Activated T-cell treated with anti-CD3 and anti-CD28 coated beads, Interleukin-2, amount 50 U/mL, for 24 hours (primary cell): ENCODE measurements around the gene TRAPPC2L.
A peak's percentile ranks its signal among the peaks of the same experiment; 100 is the strongest.

Experiments used
- DNase-seq: peaks from one replicate; pipeline ENCODE4 v3.0.0-alpha.2; 2020
- H3K27ac Mint-ChIP-seq: 2 replicates; pipeline ENCODE4 v1.8.0; 2020; ENCODE audit warnings: mild to moderate bottlenecking, mixed read lengths
- H3K27me3 Mint-ChIP-seq: 2 replicates; pipeline ENCODE4 v1.8.0; 2020; ENCODE audit warnings: mixed read lengths
- H3K36me3 Mint-ChIP-seq: 2 replicates; pipeline ENCODE4 v1.8.0; 2020; ENCODE audit warnings: low read depth, mixed read lengths
- H3K4me1 Mint-ChIP-seq: 2 replicates; pipeline ENCODE4 v1.8.0; 2020; ENCODE audit warnings: low read depth, mixed read lengths
- H3K4me3 Mint-ChIP-seq: 2 replicates; pipeline ENCODE4 v1.8.0; 2020; ENCODE audit warnings: mild to moderate bottlenecking, moderate library complexity, mixed read lengths
- H3K9me3 Mint-ChIP-seq: 2 replicates; pipeline ENCODE4 v1.8.0; 2020; ENCODE audit warnings: mixed read lengths

TRAPPC2L gene

DNA sequence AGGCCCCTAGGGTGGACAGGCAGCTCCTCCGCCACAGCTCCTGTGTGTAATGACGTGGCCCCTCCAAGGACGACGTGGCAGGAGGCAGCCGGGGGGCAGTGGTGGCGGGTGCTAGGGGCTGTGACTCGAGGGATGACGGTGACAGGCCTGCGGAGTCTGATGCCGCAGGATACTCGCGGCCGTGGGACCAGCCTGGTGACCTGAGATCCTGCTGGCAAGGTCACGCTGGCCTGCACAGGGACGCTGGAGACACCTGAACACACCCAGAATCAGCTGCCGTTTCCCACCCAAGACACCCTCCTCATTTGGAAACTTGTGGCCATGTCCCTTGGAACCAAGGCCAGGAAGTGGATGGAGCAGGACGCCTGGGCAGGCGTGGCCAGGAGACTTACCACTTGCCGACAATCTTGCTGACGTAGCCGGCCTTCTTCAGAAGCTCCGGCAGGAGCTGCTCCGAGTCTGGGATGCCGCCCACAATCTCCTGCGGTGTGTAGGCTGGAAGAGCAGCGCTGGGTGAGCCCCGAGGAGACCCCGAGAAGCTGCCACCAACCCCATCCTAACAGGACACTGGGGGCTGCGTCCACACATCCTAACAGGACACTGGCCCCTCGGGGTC is 16.2 kb upstream of the TRAPPC2L start:
- Mint-ChIP-seq H3K4me3 (no peak overlapping the region), H3K27me3 (no peaks in the 10 kb centered on the region), H3K4me1 (no peaks in the 10 kb centered on the region), H3K9me3 (no peaks in the 10 kb centered on the region), H3K36me3 (peaks cover 17% of the 10 kb centered on the region), H3K27ac (no peak overlapping the region)
- no peak for DNase-seq

DNA sequence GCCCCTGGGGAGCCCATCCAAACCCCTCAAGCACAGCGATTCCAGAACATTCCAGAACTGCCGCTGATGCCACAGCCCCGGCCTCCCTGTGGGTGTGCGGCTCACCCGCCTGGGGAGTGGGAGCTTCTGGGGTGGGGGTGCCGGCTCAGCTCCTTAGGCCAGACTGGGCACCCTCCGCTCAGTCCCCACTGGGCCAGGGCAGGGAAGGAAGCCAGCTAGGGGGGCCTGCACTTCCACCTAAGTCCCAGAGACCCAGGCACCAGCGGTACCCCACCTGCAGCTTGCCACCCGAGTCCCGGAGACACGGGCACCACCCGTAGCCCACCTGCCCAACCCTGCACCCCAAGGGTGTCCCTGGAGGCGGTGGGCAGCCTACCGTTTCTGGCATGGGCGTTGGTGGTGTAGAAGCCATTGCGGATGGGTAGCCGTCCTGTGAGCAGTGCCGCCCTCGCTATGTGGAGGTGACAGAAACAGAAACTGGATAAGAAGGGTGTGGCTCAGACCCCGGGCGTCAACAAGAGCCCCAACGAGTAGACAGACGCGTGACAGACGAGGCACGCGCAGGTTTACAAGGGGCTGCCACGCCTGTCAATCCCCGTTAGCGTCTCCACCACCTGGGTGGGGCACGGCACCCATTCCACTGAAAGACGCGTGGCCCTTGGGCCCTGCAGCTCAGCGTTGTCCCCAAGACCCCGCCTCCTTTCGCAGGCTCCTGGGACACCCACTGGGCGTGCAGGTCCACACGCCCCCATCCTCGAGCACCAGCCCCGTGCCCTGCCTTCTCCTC is 15.2 kb upstream of the TRAPPC2L start:
- peaks cover 17% of the 10 kb centered on the region for H3K36me3 Mint-ChIP-seq
- H3K27me3 Mint-ChIP-seq, result no peaks in the 10 kb centered on the region
- no peak overlapping the region for H3K27ac Mint-ChIP-seq
- H3K4me1 Mint-ChIP-seq, result no peaks in the 10 kb centered on the region
- DNase-seq, result no peak
- H3K9me3 Mint-ChIP-seq, result no peaks in the 10 kb centered on the region
- H3K4me3 Mint-ChIP-seq, result no peak overlapping the region

DNA sequence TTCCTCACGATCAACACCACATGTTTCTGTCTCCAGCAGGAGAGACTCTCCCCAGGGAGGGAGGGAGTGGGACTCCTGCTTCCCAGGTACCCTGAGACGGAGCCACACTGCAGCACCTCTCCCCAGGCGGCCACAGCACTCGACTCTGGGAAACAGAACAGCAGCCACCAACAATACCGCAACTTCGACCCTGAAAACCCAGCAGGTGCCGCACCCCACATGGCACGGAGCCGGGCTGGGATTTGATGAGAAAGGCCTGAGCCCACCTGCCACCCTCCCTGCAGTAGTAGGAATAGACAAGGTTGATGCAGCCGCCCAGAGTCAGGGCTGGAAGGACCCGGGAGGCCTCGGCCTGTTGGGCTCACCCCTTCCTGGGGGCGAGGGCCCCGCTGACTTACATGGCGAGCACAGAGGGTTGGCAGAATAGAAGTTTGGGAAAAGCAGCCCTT is 14.6 kb upstream of the TRAPPC2L start:
- Mint-ChIP-seq H3K27me3 (no peaks in the 10 kb centered on the region), H3K4me1 (no peaks in the 10 kb centered on the region), H3K9me3 (no peaks in the 10 kb centered on the region), H3K36me3 (peaks cover 17% of the 10 kb centered on the region), H3K4me3 (no peak overlapping the region), H3K27ac (no peak overlapping the region)
- DNase-seq, result no peak

DNA sequence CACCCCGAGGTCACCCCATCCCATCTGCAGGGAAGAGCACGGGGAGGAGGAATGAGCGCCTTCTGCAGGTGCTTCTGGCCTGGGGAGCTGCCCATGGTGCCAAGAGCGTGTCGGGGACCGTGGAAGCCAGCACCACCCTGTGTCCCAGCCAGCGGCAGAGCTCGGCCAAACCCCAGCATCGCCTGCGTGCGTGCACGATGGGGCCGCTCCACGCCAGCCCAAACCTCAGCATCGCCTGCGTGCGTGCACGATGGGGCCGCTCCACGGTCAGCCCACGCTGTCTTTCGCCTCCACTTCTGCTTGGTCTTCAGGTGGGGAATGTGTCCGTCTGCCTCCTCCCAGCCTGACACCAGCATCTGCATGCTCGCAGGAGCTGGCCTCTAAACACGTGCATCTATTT is 14.1 kb upstream of the TRAPPC2L start:
- H3K27me3 Mint-ChIP-seq, result no peaks in the 10 kb centered on the region
- no peak overlapping the region for H3K4me3 Mint-ChIP-seq
- no peaks in the 10 kb centered on the region for H3K4me1 Mint-ChIP-seq
- DNase-seq, result no peak
- H3K9me3 Mint-ChIP-seq, result no peaks in the 10 kb centered on the region
- H3K27ac Mint-ChIP-seq, result no peak overlapping the region
- H3K36me3 Mint-ChIP-seq, result peaks cover 20% of the 10 kb centered on the region

DNA sequence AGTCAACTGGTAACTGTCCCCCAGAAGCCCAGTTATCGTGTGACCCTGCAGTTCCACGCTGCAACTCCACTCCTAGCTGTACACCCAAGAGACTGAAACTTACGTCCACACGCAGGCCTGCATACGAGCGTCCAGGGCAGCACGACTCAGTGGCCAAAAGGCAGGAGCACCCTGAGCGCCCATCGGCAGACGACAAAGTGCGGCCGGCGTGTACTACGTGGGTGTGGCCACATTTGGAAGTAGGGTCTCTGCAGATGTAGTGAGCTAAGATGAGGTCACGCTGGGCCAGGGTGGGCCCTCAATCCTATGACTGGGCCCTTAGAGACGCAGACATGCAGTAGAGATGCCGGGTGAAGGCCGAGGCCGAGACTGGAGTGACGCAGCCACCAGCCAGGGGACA is 13.7 kb upstream of the TRAPPC2L start:
- H3K4me1 Mint-ChIP-seq, result no peaks in the 10 kb centered on the region
- no peak overlapping the region for H3K27ac Mint-ChIP-seq
- H3K36me3 Mint-ChIP-seq, result peaks cover 22% of the 10 kb centered on the region
- DNase-seq, result no peak
- H3K27me3 Mint-ChIP-seq, result no peaks in the 10 kb centered on the region
- H3K4me3 Mint-ChIP-seq, result no peak overlapping the region
- no peaks in the 10 kb centered on the region for H3K9me3 Mint-ChIP-seq

DNA sequence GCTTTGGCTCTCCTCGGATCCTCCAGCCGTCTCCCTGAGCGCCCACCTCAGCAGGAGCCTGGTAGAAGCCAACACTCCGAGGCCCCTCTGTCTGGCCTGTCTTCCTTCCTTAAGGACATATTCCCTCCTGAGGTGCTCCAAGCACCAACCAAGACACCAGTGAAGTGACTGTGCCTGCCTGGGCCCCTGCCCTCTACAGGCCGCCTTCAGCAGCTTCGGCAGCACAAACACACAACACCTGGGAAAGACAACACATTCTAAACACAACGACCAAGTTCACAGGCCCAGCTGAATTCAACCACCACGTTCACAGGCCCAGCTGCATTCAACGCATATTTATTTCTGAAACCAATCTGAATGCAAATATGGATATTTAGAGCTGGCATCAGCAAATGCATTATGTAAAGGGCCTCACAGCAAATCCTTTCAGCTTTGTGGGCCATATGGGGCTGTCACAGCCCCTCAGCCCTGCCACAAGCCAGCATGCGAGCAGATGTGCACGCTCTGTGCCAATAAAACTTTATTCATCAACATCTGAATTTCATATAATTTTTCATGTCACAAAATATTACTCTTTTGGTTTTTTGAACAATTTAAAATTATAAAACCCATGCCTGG is 12.4 kb upstream of the TRAPPC2L start:
- no peak overlapping the region for H3K27ac Mint-ChIP-seq
- H3K4me3 Mint-ChIP-seq, result no peak overlapping the region
- no peak for DNase-seq
- H3K9me3 Mint-ChIP-seq, result no peaks in the 10 kb centered on the region
- H3K27me3 Mint-ChIP-seq, result no peaks in the 10 kb centered on the region
- H3K36me3 Mint-ChIP-seq, result peaks cover 22% of the 10 kb centered on the region
- H3K4me1 Mint-ChIP-seq, result no peaks in the 10 kb centered on the region

DNA sequence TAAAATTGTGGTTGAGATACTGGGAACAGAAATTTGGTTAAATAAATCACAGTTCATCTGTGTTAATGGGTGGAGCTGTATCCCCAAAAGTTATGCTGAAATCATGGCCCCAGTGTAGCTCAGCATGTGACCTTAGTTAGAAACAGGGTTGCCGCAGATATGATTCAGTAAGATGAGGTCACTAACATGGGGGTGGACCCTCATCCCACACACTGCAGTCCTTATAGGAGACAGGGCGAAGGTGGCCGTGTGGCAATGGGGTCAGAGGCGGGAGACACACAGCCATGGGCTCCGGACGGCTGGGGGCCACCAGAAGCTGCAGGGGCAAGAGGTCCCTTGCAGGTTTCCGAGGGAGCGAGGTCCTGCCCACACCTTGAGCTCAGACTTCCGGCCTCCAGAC is 10.8 kb upstream of the TRAPPC2L start:
- H3K36me3 Mint-ChIP-seq, result peaks cover 18% of the 10 kb centered on the region
- H3K4me1 Mint-ChIP-seq, result no peaks in the 10 kb centered on the region
- no peak overlapping the region for H3K4me3 Mint-ChIP-seq
- no peak for DNase-seq
- no peaks in the 10 kb centered on the region for H3K27me3 Mint-ChIP-seq
- H3K9me3 Mint-ChIP-seq, result no peaks in the 10 kb centered on the region
- H3K27ac Mint-ChIP-seq, result no peak overlapping the region

DNA sequence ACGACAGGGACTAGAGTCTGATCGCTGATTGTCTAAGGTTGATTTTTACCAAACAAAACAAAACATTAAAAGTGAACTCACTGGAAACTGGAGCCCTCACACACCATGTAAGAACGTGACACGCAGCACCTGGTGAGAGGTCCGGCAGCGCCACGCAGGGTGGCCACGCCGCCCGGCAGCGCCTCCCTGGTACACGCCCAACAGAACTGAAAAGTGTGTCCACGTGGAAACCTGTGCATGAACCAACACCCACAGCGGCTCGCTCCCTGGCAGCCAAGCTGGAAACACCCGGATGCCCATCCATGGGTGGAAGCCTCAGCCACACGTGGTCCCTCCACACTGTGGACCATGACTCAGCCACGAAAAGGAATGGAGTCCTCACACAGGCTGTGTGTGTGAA is 9.3 kb upstream of the TRAPPC2L start:
- DNase-seq, result no peak
- Mint-ChIP-seq H3K4me1 (no peaks in the 10 kb centered on the region), H3K9me3 (no peaks in the 10 kb centered on the region), H3K36me3 (peaks cover 15% of the 10 kb centered on the region), H3K27me3 (no peaks in the 10 kb centered on the region), H3K4me3 (no peak overlapping the region), H3K27ac (no peak overlapping the region)

DNA sequence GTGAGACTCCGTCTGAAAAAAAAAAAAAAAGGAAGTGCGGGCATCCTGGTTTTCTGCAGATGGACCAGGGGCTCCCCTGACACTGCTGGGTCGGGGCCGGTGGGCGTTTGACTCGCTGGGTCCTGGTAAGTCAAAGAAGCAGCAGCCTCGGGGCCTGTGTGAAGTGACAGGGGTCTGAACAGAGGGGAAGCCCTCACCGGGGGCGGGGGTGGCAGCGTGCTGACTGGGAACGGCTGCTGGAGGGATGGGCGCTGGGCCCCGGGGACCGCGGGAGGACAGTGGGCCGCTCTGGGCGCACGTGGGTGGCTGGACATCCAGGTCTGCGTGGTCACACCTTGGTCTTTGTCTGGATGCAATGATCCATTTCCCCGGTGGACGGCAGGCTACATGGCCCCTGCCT is 8.4 kb upstream of the TRAPPC2L start:
- H3K4me1 Mint-ChIP-seq, result no peaks in the 10 kb centered on the region
- H3K4me3 Mint-ChIP-seq, result no peak overlapping the region
- peaks cover 11% of the 10 kb centered on the region for H3K36me3 Mint-ChIP-seq
- no peaks in the 10 kb centered on the region for H3K27me3 Mint-ChIP-seq
- no peak for DNase-seq
- no peaks in the 10 kb centered on the region for H3K9me3 Mint-ChIP-seq
- no peak overlapping the region for H3K27ac Mint-ChIP-seq

DNA sequence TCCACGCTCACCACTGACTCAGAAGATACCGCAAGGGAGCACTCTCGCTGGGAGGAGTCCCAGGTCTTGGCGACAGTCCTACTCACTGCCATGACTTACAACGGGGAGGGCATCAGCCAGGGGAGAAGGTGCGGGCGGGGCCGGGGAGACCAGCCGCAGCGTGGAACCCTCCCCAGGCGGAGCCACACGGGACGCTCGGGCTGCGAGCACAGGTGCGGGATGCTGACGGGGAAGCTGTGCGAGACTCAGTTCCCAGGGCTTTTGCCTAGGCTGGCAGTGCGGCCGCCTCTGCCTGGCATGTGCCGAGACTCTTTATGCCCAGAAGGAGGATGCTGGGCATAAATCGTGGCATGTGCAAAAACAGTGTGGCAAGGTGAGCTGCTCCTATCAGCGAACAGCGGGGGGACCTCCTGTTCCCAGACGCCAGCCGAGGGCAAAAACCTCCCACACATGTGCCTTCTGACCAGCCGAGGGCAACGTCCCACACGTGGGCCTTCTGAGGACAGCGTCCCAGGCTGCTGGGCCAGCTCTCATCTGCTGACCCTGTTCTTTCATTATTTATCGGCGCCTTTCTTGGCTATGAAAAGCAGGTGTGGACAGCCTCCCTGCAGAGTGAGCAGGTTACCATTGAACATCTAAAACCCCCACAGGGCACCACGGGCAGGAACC is 6.3 kb upstream of the TRAPPC2L start:
- peaks cover 11% of the 10 kb centered on the region for H3K36me3 Mint-ChIP-seq
- no peak for DNase-seq
- H3K27ac Mint-ChIP-seq, result no peak overlapping the region
- no peaks in the 10 kb centered on the region for H3K27me3 Mint-ChIP-seq
- peaks cover 13% of the 10 kb centered on the region for H3K4me1 Mint-ChIP-seq
- no peaks in the 10 kb centered on the region for H3K9me3 Mint-ChIP-seq
- H3K4me3 Mint-ChIP-seq, result no peak overlapping the region

DNA sequence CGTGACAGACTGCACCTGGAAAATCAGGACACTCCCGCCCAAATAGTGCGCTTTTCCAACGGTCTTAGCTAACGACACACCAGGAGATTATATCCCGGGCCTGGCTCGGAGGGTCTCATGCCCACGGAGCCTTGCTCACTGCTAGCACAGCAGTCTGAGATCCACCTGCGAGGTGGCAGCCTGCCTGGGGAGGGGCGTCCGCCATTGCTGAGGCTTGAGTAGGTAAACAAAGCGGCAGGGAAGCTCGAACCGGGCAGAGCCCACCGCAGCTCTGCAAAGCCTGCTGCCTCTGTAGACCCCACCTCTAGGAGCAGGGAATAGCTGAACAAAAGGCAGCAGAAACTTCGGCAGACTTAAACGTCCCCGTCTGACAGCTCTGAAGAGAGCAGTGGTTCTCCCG is 5.3 kb upstream of the TRAPPC2L start:
- Mint-ChIP-seq H3K36me3 (peaks cover 11% of the 10 kb centered on the region), H3K4me3 (no peak overlapping the region), H3K4me1 (peaks cover 17% of the 10 kb centered on the region), H3K27ac (no peak overlapping the region), H3K9me3 (no peaks in the 10 kb centered on the region), H3K27me3 (no peaks in the 10 kb centered on the region)
- DNase-seq, result no peak

DNA sequence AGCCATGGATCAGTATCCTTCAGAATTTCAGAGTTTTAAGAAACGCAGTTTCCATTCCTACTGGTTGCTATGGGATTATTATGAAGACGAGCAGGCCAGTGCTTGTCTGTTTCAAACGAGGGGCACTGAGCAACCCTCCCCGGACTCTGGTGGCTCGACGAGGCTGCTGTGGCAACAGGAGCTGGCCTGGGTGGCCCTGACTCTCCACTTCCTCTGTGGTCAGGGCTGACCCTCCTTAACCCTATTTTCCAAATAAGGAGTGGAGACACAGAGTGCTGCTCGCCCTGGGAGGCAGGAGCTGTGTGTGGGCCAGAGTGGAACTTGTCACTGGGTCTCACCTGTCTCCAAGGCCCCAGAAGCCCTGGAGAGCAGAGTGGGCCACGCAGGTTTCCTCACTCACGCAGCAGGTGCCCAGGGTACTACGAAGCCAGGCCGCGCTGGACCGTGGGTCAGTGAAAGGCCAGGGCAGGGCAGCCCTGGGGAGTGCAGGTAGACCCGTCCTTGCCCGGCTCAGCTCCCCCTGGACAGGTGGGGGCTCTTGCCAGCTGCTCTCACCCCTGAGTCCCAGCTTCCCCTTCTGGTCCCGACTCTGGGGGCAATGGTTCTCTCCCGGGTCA is 3.5 kb upstream of the TRAPPC2L start:
- no peak for DNase-seq
- Mint-ChIP-seq H3K36me3 (peaks cover 18% of the 10 kb centered on the region), H3K27me3 (no peaks in the 10 kb centered on the region), H3K4me3 (no peak overlapping the region), H3K4me1 (peaks cover 26% of the 10 kb centered on the region), H3K27ac (no peak overlapping the region), H3K9me3 (no peaks in the 10 kb centered on the region)

DNA sequence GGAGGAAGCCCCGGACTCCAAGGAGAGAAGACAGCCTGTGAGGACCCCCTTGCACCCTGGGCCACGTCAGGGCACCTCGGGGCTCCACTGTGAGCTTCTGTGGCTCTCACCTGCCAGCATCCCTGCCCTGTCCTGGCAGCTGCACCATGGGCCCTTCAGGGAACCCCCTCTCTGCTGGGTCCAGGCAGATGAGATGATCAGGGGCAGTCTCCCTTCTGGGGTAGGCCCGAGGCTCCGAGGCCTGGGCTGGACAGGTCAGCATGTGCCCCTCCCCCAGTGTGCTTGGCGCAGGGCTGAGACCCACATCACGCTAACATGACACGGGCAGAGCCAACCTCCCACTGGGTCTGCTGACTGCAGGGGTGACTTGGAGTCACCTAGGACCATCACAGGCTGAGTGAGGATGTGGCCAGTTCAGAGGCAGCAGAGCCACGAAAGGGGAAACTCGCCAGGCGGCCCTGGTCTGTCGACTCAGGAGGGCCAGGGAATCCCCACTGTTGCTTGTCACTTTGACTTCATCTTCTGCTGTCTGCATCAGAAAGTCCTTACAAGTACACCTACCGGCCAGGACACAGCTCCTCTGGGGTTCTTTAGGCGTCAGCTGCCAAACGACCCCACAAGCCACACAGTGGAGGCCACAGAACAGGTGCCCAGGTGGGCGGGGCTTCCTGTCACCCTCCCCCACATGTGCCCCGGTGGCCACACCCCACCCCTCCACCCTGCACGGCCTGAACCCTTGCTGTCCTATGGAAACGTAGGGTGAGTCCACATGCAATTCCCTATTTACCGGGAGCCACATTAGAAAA is 2.4 kb upstream of the TRAPPC2L start:
- H3K9me3 Mint-ChIP-seq, result no peaks in the 10 kb centered on the region
- peak overlapping the region; percentile 19 for H3K27ac Mint-ChIP-seq
- H3K4me1 Mint-ChIP-seq, result peaks cover 33% of the 10 kb centered on the region
- H3K4me3 Mint-ChIP-seq, result peak overlapping the region; percentile 78
- DNase-seq, result peak; percentile 47
- H3K36me3 Mint-ChIP-seq, result peaks cover 27% of the 10 kb centered on the region
- no peaks in the 10 kb centered on the region for H3K27me3 Mint-ChIP-seq

DNA sequence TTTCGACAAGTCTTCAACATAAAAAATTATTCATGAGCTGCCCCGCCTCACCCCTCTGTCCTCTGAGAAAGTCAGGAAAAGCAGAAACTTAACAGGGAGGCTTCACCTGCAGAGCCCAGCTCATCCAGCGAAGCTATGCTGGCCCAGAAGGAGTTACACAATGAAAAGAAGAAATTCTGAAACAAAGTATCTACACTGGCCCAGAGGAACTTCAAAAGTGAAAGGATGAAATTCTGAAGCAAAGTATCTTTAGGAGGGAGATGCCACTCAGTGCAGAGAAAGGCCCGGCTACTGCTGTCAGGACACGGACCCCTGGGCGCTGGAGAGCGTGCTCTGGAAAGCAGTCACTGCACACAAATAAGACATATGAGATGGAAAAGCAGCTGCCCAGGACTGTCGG is 1.8 kb upstream of the TRAPPC2L start:
- Mint-ChIP-seq H3K4me1 (peaks cover 33% of the 10 kb centered on the region), H3K27me3 (no peaks in the 10 kb centered on the region), H3K27ac (peak overlapping the region; percentile 19), H3K4me3 (peak overlapping the region; percentile 78), H3K36me3 (peaks cover 32% of the 10 kb centered on the region), H3K9me3 (no peaks in the 10 kb centered on the region)
- DNase-seq, result no peak
